HG03457 (cell line): ENCODE results near the gene FAM228A.

Source experiments
- ATAC-seq: cut with Tn5 transposase; IDR thresholded peaks from one replicate; pipeline ENCODE4 v1.9.1; 2021; ENCODE audit warnings: moderate number of reproducible peaks; ENCODE audit not compliant: unreplicated experiment

Gene FAM228A

GRCh38 chr2:24222946-24223345 lies 48.1 kb downstream of the FAM228A start:
- no peak for ATAC-seq

- ATAC-seq = no peak
Measured at GRCh38 chr2:24225499-24226242, 50.8 kb downstream of the FAM228A start.

GRCh38 chr2:24228470-24228869 lies 53.6 kb downstream of the FAM228A start:
- no peak for ATAC-seq

GRCh38 chr2:24231461-24231881 lies 56.6 kb downstream of the FAM228A start:
- ATAC-seq = no peak

DNA sequence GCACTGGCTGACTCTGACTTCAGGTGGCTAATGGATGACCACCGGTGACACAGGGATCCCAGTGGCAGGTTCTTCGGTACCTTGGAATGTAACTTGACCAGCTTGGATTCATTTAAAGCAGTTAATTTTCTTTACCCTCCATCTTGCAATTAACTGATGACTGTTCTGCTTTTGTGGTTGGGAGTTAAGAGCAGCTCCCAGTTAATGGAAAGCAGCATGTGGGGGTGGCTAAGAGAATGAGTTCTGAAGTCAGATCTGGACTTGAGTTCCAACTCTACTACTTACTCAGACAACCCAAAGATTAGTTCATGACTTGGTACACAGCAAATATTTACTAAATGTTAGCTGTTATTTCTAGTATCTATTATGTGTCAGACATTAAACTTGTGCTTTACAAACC lies 58.5 kb downstream of the FAM228A start:
- ATAC-seq = no peak

DNA sequence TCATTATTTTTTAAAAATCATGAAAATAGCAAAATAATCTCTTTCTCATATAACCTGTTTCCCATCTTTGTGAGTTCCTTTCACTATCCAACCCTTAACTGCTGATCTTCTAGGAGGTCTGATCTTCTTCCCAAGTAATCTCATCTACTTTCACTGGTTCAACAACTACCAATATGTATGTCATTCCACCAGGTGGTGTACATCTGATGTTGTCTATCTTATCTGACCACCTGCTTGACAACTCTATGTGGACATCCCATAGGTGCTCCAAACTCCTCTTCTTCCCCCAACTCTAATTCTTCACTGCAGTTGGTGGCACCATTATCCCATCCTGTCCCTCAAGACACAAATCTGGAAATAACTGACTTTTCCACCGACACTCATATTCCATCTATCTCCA lies 62.5 kb downstream of the FAM228A start:
- no peak for ATAC-seq

- no peak for ATAC-seq
Measured at GRCh38 chr2:24238158-24238557, 63.3 kb downstream of the FAM228A start.

DNA sequence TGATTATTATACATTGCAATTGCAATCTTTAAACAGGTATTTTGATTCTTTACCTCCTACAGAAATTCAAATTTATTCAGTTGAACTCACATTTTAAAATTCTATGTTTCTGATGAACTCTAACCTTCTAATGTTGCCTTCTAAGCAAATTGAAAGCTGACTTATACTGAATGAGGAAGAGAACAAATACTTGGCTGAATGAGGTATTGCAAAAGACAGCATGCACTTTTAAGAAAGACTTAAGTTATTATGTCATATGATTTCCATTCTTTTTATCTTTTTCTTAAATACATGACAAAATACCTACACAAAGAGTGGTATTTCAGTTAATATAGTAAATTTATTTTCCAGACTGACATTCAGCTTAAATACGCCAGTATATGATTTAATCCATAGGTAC lies 64.7 kb downstream of the FAM228A start:
- ATAC-seq = no peak
